BE2C (cell line): ENCODE data around the gene CCDC197.
A peak's percentile ranks its signal among the peaks of the same experiment; 100 is the strongest.

Experiments
- DNase-seq: peaks from one replicate; pipeline ENCODE4 v3.0.0-alpha.2; 2020
- H3K27me3 ChIP-seq: fragments of 250-450 bp; sonication (Bioruptor Pico); 2 replicates; pipeline ENCODE4 v1.5.1; 2020; ENCODE audit warnings: mild to moderate bottlenecking
- H3K36me3 ChIP-seq: fragments of 250-450 bp; sonication (Bioruptor Pico); 2 replicates; pipeline ENCODE4 v1.5.1; 2020; ENCODE audit warnings: mild to moderate bottlenecking
- H3K4me1 ChIP-seq: fragments of 250-450 bp; sonication (Bioruptor Pico); 2 replicates; pipeline ENCODE4 v1.5.1; 2020
- H3K4me3 ChIP-seq: 2 replicates; pipeline ENCODE4 v1.5.1; 2011; ENCODE audit warnings: low read depth, low read length
- H3K9me3 ChIP-seq: fragments of 250-450 bp; sonication (Bioruptor Pico); 2 replicates; pipeline ENCODE4 v1.5.1; 2020
- CTCF ChIP-seq: IDR thresholded peaks from 2 replicates; pipeline ENCODE4 v1.5.1; 2012; ENCODE audit warnings: mild to moderate bottlenecking, low read depth, low read length

The CCDC197 gene

GRCh38 chr14:93984987-93985410 is 12.1 kb upstream of the CCDC197 start:
- Histone ChIP-seq H3K36me3 (no peaks in the 10 kb centered on the region), H3K27me3 (no peaks in the 10 kb centered on the region), H3K9me3 (no peaks in the 10 kb centered on the region), H3K4me1 (no peaks in the 10 kb centered on the region), H3K4me3 (no peak overlapping the region)
- TF ChIP-seq CTCF = peak; percentile 61
- DNase-seq = peak; percentile 59

- DNase-seq = no peak
- TF ChIP-seq CTCF = no peak
- no peak overlapping the region for H3K4me3 ChIP-seq
- H3K4me1 ChIP-seq = no peaks in the 10 kb centered on the region
- H3K36me3 ChIP-seq = no peaks in the 10 kb centered on the region
- H3K9me3 ChIP-seq = no peaks in the 10 kb centered on the region
- H3K27me3 ChIP-seq = no peaks in the 10 kb centered on the region
Observed at GRCh38 chr14:93986955-93987354, 10.1 kb upstream of the CCDC197 start.

- Histone ChIP-seq H3K27me3 (no peaks in the 10 kb centered on the region), H3K4me3 (no peak overlapping the region), H3K36me3 (no peaks in the 10 kb centered on the region), H3K4me1 (no peaks in the 10 kb centered on the region), H3K9me3 (no peaks in the 10 kb centered on the region)
- no peak for DNase-seq
- no peak for TF ChIP-seq CTCF
Observed at GRCh38 chr14:93987376-93987775, 9.7 kb upstream of the CCDC197 start.

GRCh38 chr14:93987815-93988476 is 9.2 kb upstream of the CCDC197 start:
- DNase-seq = no peak
- no peak overlapping the region for H3K4me3 ChIP-seq
- H3K27me3 ChIP-seq = no peaks in the 10 kb centered on the region
- TF ChIP-seq CTCF = no peak
- H3K4me1 ChIP-seq = no peaks in the 10 kb centered on the region
- H3K9me3 ChIP-seq = no peaks in the 10 kb centered on the region
- H3K36me3 ChIP-seq = no peaks in the 10 kb centered on the region

GRCh38 chr14:93989939-93990338 is 7.2 kb upstream of the CCDC197 start:
- Histone ChIP-seq H3K4me3 (no peak overlapping the region), H3K36me3 (no peaks in the 10 kb centered on the region), H3K4me1 (no peaks in the 10 kb centered on the region), H3K9me3 (no peaks in the 10 kb centered on the region), H3K27me3 (no peaks in the 10 kb centered on the region)
- no peak for TF ChIP-seq CTCF
- DNase-seq = no peak

- H3K9me3 ChIP-seq = no peaks in the 10 kb centered on the region
- H3K27me3 ChIP-seq = no peaks in the 10 kb centered on the region
- DNase-seq = no peak
- no peak for TF ChIP-seq CTCF
- no peaks in the 10 kb centered on the region for H3K36me3 ChIP-seq
- no peak overlapping the region for H3K4me3 ChIP-seq
- H3K4me1 ChIP-seq = no peaks in the 10 kb centered on the region
Observed at GRCh38 chr14:93991212-93991611, 5.9 kb upstream of the CCDC197 start.
